Keratinocyte (primary cell): ENCODE data around the gene PABPN1.

Experiments
- EZH2 ChIP-seq: IDR thresholded peaks from one replicate; pipeline ENCODE4 v1.6.1; 2012; ENCODE audit warnings: inconsistent platforms, mild to moderate bottlenecking, low read length, moderate library complexity
- TF ChIP-seq, protein P1 (sequence below), 3 experiments: IDR thresholded peaks in 1 of 3; conservative IDR thresholded peaks in 1 of 3; optimal IDR thresholded peaks in 1 of 3; 2 replicates in 2 of 3; 3 replicates in 1 of 3; pipeline versions ENCODE3 to v1.5.1; 2011; ENCODE audit warnings: low read length in 3 of 3, mild to moderate bottlenecking in 3 of 3, moderate library complexity in 2 of 3, control low read depth in 1 of 3, inconsistent platforms in 1 of 3; ENCODE audit not compliant: insufficient read depth in 2 of 3; ENCODE audit errors: extremely low read depth in 1 of 3

DNA sequence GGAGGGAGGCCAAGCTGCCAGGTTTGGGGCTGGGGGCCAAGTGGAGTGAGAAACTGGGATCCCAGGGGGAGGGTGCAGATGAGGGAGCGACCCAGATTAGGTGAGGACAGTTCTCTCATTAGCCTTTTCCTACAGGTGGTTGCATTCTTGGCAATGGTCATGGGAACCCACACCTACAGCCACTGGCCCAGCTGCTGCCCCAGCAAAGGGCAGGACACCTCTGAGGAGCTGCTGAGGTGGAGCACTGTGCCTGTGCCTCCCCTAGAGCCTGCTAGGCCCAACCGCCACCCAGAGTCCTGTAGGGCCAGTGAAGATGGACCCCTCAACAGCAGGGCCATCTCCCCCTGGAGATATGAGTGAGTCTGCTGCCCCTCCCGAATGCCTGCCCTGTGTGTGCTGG is 51.8 kb downstream of the PABPN1 start:
- TF ChIP-seq, protein P1, sequence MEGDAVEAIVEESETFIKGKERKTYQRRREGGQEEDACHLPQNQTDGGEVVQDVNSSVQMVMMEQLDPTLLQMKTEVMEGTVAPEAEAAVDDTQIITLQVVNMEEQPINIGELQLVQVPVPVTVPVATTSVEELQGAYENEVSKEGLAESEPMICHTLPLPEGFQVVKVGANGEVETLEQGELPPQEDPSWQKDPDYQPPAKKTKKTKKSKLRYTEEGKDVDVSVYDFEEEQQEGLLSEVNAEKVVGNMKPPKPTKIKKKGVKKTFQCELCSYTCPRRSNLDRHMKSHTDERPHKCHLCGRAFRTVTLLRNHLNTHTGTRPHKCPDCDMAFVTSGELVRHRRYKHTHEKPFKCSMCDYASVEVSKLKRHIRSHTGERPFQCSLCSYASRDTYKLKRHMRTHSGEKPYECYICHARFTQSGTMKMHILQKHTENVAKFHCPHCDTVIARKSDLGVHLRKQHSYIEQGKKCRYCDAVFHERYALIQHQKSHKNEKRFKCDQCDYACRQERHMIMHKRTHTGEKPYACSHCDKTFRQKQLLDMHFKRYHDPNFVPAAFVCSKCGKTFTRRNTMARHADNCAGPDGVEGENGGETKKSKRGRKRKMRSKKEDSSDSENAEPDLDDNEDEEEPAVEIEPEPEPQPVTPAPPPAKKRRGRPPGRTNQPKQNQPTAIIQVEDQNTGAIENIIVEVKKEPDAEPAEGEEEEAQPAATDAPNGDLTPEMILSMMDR (optimal IDR thresholded peaks at IDR 0.05 in 1 of 3, IDR thresholded peaks at IDR 0.05 in 1 of 3, conservative IDR thresholded peaks at IDR 0.05 in 1 of 3; ENCODE audit: extremely low read depth in 1 of 3, insufficient read depth in 2 of 3, low read length in 3 of 3) = no peak
- no peak for TF ChIP-seq EZH2
